Left lung (tissue), 10 donors: ENCODE results near the gene MYBPC1. TPM values are rescaled to one million over a fixed set of nuclear protein-coding genes. Genes with fewer than 3 reads are reported as not detected.
"Not testable (repeated sequence)": the region's sequence is repeated elsewhere in the genome, so short reads cannot be mapped to it uniquely, and the experiment has no call there.

ENCODE experiments used
- ATAC-seq: fragments of 200-7000 bp; cut with Tn5 transposase; one replicate; pipeline ENCODE4 v1.9.1; 2020; ENCODE audit warnings: moderate library complexity
- DNase-seq, 4 donors: peaks; one replicate each; pipeline ENCODE4 v3.0.0-alpha.2; 2013 to 2020
- H3K27ac ChIP-seq, 2 donors: fragments of 200-600 bp; sonication (generic) in 1 of 2; one replicate each; pipeline versions ENCODE4 v1.5.0 to v1.8.0; 2020 to 2021
- H3K27me3 ChIP-seq, 2 donors: fragments of 200-600 bp; sonication (generic) in 1 of 2; one replicate each; pipeline versions ENCODE4 v1.5.0 to v1.8.0; 2020 to 2021
- H3K36me3 ChIP-seq, 2 donors: fragments of 200-600 bp; sonication (generic) in 1 of 2; one replicate each; pipeline versions ENCODE4 v1.5.0 to v1.8.0; 2020 to 2021
- H3K4me1 ChIP-seq, 2 donors: fragments of 200-600 bp; one replicate each; pipeline ENCODE4 v1.8.0; 2021
- H3K4me3 ChIP-seq, 2 donors: fragments of 200-600 bp; sonication (generic) in 1 of 2; one replicate each; pipeline versions ENCODE4 v1.5.0 to v1.8.0; 2020 to 2021; ENCODE audit warnings: mild to moderate bottlenecking in 1 of 2
- H3K9me3 ChIP-seq, 2 donors: fragments of 200-600 bp; sonication (generic) in 1 of 2; one replicate each; pipeline versions ENCODE4 v1.5.0 to v1.8.0; 2020 to 2021
- intact Hi-C, 2 donors: fragments of 100-400 bp; cut with DNase I; formaldehyde crosslinking; loops; one replicate each; pipeline versions ENCODE4 v1.11.2 to v1.14.2; 2022
- polyA plus RNA-seq, 6 donors: library from polyadenylated mRNA; unstranded; fragments of 120-200 nt; gene quantifications; one replicate each; pipeline ENCODE4 v1.2.1, GENCODE V29; 2013; ENCODE audit not compliant: insufficient read length in 6 of 6
- total RNA-seq, 2 donors: library from RNA; stranded (reverse); fragmentation: NEBNext Ultra II Directional; extraction: Animal tissue kit (Norgen Biotek cat#: 25700); gene quantifications; one replicate each; pipeline ENCODE4 v1.2.1, GENCODE V29; 2021
- TF ChIP-seq, protein P1 (sequence below), 2 donors: fragments of 200-600 bp; sonication (generic) in 1 of 2; IDR thresholded peaks; one replicate each; pipeline versions ENCODE4 v1.5.0 to v1.8.0; 2021; ENCODE audit warnings: antibody characterized with exemption in 2 of 2
- donor health status: DM: no; HTN: yes; CAD: no.
- donor health status: DM: no; HTN: no; CAD: no.

MYBPC1 gene
- total and polyA plus RNA-seq, 8 donors = 0.06 to 0.24 (median 0.17) TPM; not detected in 3

DNA sequence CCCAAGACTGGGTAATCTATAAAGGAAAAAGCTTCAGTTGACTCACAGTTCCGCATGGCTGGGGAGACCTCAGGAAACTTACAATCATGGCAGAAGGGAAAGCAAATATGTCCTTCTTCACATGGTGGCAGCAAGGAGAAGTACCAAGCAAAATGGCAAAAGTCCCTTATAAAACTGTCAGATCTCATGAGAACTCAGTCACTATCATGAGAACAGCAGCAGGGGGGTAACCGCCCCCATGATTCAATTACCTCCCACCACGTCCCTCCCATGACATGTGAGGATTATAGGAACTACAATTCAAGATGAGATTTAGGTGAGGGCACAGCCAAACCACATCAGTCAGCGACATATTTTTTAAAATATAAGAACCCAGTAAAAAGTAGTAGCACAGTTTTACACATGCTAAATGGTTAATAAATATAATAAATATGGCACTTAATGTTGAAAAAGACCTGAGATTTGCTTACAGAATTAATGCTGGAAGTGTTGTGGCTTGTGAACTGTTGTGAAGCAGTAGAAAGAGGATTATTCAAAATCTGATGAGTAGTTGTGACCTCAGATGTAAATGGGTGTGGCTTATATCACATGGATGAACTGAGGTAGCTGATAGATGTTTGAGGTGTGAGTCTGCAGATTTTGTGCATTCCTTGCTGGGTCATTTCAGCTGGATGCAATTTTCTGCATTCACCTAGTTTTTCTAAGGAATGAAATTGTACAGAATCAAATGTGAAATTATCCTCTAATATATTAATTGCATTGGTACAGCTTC lies 55.8 kb downstream of the MYBPC1 start:
- Histone ChIP-seq H3K4me3 (no peak overlapping the region), H3K36me3 (no peaks in the 10 kb centered on the region), H3K9me3 (no peaks in the 10 kb centered on the region), H3K27me3 (no peaks in the 10 kb centered on the region), H3K27ac (no peak overlapping the region), H3K4me1 (no peaks in the 10 kb centered on the region)
- DNase-seq (no peak), ATAC-seq (no peak)
- TF ChIP-seq, protein P1, sequence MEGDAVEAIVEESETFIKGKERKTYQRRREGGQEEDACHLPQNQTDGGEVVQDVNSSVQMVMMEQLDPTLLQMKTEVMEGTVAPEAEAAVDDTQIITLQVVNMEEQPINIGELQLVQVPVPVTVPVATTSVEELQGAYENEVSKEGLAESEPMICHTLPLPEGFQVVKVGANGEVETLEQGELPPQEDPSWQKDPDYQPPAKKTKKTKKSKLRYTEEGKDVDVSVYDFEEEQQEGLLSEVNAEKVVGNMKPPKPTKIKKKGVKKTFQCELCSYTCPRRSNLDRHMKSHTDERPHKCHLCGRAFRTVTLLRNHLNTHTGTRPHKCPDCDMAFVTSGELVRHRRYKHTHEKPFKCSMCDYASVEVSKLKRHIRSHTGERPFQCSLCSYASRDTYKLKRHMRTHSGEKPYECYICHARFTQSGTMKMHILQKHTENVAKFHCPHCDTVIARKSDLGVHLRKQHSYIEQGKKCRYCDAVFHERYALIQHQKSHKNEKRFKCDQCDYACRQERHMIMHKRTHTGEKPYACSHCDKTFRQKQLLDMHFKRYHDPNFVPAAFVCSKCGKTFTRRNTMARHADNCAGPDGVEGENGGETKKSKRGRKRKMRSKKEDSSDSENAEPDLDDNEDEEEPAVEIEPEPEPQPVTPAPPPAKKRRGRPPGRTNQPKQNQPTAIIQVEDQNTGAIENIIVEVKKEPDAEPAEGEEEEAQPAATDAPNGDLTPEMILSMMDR (IDR thresholded peaks at IDR 0.05) = no peak
- intact Hi-C loops = no loop called here

DNA sequence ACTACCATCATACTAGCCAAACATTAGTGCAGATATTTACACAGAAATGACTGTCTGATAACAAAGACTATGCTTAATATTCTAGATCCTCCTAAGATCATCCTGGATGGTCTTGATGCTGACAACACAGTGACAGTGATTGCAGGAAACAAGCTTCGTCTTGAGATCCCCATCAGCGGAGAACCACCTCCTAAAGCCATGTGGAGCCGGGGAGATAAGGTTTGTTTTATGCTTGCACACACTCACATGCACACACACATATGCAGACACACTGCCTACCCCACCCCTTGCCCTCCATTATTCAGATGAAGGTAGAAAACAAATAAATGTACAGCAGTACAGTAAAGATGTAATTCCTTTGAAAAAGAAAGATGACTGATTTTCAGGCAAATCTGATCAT lies 58.3 kb downstream of the MYBPC1 start:
- ATAC-seq (no peak), DNase-seq (no peak)
- TF ChIP-seq, protein P1 (IDR thresholded peaks at IDR 0.05) = no peak
- H3K27ac ChIP-seq = no peak overlapping the region
- H3K4me3 ChIP-seq = no peak overlapping the region
- no peaks in the 10 kb centered on the region for H3K9me3 ChIP-seq
- no peaks in the 10 kb centered on the region for H3K27me3 ChIP-seq
- intact Hi-C loops = no loop called here
- no peaks in the 10 kb centered on the region for H3K36me3 ChIP-seq
- H3K4me1 ChIP-seq = no peaks in the 10 kb centered on the region

- no peaks in the 10 kb centered on the region for H3K36me3 ChIP-seq
- no peak overlapping the region for H3K4me3 ChIP-seq
- DNase-seq (no peak), ATAC-seq (no peak)
- intact Hi-C loops = no loop called here
- no peak overlapping the region for H3K27ac ChIP-seq
- no peaks in the 10 kb centered on the region for H3K27me3 ChIP-seq
- no peaks in the 10 kb centered on the region for H3K9me3 ChIP-seq
- no peaks in the 10 kb centered on the region for H3K4me1 ChIP-seq
- TF ChIP-seq, protein P1 (IDR thresholded peaks at IDR 0.05) = no peak
These were observed 58.7 kb downstream of the MYBPC1 start for GRCh38 chr12:101653503-101653902.

- TF ChIP-seq, protein P1 (IDR thresholded peaks at IDR 0.05) = no peak
- no peak overlapping the region for H3K4me3 ChIP-seq
- H3K27ac ChIP-seq = no peak overlapping the region
- ATAC-seq (no peak), DNase-seq (no peak)
- no peaks in the 10 kb centered on the region for H3K4me1 ChIP-seq
- intact Hi-C loops = no loop called here
- no peaks in the 10 kb centered on the region for H3K9me3 ChIP-seq
- H3K27me3 ChIP-seq = no peaks in the 10 kb centered on the region
- no peaks in the 10 kb centered on the region for H3K36me3 ChIP-seq
These were observed 59.7 kb downstream of the MYBPC1 start for GRCh38 chr12:101654442-101654841.

GRCh38 chr12:101655393-101655792 lies 60.6 kb downstream of the MYBPC1 start:
- intact Hi-C loops = no loop called here
- no peaks in the 10 kb centered on the region for H3K9me3 ChIP-seq
- no peaks in the 10 kb centered on the region for H3K36me3 ChIP-seq
- H3K4me3 ChIP-seq = no peak overlapping the region
- H3K27ac ChIP-seq = no peak overlapping the region
- no peaks in the 10 kb centered on the region for H3K4me1 ChIP-seq
- TF ChIP-seq, protein P1 (IDR thresholded peaks at IDR 0.05) = no peak
- no peaks in the 10 kb centered on the region for H3K27me3 ChIP-seq
- no peak for DNase-seq
- no peak for ATAC-seq

GRCh38 chr12:101660662-101661061 lies 65.9 kb downstream of the MYBPC1 start:
- intact Hi-C loops, H3K36me3 ChIP-seq, DNase-seq, H3K4me1 ChIP-seq, H3K9me3 ChIP-seq, ATAC-seq, H3K4me3 ChIP-seq, H3K27ac ChIP-seq, H3K27me3 ChIP-seq: not testable (repeated sequence)
